Activated CD8-positive, alpha-beta memory T cell treated with anti-CD3 and anti-CD28 coated beads, Interleukin-2, amount 50 U/mL, for 48 hours (primary cell): ENCODE results near the gene GXYLT1.
"Not testable (repeated sequence)": the region's sequence is repeated elsewhere in the genome, so short reads cannot be mapped to it uniquely, and the experiment has no call there.

Experiments used
- DNase-seq: peaks from one replicate; pipeline ENCODE4 v3.0.0-alpha.2; 2020

The GXYLT1 gene

GRCh38 chr12:42144408-42145196, at the start of gene GXYLT1:
Gene GXYLT1 (minus strand): TSS chr12:42144874. CDS start chr12:42144646, 228 bp downstream.
- DNase-seq: peak; percentile 91

- no peak for DNase-seq
Observed at GRCh38 chr12:42192686-42193085, 48.0 kb upstream of the GXYLT1 start.

DNA sequence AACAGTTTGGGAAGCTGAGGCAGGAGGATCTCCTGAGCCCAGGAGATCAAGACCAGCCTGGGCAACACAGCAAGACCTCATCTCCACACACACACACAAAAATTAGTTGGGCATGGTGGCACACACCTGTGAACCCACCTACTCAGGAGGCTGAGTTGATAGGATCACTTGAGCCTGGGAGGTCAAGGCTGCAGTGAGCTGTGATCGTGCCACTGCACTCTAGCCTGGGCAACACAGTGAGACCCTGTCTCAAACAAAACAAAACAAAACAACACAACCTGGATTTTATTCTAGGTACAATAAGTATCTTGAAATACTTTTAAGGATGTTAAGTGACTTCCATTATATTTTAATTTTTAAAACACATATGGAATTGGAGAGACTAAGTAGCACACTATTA, 47.6 kb upstream of the GXYLT1 start:
- no peak for DNase-seq

DNA sequence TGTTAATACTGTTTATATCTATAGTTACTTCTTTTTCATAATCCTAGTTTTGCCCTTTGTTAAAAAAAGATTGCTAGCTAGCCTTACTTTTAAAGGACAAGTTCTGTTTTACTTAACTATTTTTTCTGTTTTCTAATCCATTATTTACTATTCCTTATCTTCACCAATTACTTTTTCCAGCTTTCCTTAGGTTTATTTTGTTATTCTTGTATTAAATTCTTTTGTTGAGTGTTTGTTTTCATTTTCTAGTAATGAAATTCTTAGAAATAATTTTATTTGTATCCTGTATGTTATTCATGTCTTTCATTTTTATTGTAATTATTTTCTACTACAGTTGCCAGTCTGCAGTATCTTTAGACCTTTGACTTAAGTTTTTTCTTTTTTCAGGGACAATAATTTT, 45.7 kb upstream of the GXYLT1 start:
- no peak for DNase-seq

DNA sequence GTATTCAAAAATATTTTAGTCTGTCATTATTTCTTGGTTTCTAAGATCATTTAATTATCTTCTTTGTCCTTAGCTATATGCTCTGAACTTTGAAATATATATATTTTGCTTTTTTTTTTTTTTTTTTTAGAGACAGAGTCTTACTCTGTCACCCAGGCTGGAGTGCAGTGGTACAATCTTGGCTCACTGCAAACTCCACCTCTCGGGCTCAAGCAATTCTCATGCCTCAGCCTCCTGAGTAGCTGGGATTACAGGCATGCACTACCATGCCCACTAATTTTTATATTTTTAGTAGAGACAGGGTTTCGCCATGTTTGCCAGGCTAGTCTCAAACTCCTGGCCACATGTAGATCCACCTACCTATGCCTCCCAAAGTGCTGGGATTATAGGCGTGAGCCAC, 43.6 kb upstream of the GXYLT1 start:
- not testable (repeated sequence) for DNase-seq

DNA sequence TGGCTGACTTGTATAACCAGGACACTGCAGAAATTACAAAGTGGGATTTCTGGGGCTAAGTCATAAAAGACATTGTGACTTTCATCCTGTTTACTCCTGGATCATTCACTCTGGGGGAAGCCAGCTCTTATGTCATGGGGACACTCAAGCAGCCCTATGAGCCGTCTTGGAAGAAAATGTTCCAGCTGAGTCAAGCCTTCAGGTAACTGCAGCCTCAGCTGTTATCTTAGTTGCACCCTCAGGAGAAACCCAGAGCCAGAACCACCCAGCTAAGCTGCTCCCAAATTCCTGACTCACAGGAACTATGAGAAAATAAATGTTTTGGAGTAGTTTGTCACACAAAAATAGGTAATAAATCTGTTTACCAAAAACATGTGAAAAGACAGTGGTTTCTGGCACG, 43.1 kb upstream of the GXYLT1 start:
- DNase-seq: no peak

DNA sequence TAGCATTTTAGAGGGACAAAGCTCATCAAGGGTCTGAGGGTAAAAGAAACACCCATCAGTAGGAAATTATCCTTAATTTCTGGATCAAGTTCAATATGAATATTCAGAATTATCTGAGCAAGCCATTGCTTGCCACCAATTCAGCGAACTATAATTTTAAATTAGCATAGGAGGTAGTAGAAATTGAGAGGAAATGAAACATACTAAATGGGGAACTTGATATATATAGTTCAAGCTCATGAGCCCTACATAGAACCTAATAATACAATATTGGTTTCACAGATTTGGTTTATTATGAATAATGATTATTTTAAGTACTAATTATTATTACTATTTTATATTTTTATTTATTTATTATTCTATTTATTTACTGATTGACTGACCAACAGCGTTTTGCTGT, 42.1 kb upstream of the GXYLT1 start:
- no peak for DNase-seq

- no peak for DNase-seq
Observed at GRCh38 chr12:42182394-42182793, 37.7 kb upstream of the GXYLT1 start.

DNA sequence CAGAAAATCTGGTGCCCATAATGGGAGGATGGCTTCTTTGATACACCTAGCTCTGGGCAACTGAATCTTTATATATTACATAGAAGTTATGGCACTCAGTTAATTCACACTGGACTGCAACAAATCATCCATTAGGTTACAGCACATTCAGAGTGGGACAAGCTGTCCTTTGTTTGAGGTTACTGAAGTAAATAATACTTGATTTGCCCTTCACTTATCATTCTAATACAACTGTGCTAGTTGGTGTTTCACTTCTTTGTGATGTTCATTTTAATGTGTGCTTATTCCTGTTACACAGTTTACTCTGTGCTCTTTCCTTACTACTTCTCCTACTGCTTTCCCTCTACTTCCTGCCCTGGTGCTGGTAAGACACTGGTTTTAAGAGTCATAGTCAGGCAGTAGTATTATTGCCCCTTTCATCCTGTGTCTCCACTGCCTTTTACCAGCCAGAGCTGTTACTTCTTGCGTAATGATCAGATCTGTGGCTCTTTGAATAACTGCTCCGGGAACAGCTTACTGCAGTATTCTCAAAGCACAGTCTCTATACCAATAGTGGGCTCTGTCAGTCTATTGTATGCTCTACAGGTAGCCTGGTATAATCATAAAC, 36.4 kb upstream of the GXYLT1 start:
- no peak for DNase-seq

GRCh38 chr12:42178101-42178500, 33.4 kb upstream of the GXYLT1 start:
- no peak for DNase-seq

DNA sequence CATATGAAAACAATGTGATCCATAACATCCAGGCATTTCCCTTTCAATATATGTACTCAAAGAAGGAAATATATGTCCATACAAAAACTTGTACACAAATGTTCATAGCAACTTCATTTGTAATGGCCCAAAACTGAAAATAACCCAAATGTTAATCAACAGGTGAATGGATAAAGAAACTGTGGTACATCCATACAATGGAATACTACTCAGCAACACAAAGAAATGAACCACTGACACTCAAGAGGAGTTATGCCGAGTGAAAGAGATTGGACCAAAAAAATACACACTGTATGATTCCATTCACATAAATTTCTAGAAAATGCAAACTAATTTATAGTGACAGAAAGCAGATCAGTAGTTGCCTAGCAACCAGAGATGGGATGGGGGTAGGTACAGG, 30.3 kb upstream of the GXYLT1 start:
- DNase-seq: no peak

DNA sequence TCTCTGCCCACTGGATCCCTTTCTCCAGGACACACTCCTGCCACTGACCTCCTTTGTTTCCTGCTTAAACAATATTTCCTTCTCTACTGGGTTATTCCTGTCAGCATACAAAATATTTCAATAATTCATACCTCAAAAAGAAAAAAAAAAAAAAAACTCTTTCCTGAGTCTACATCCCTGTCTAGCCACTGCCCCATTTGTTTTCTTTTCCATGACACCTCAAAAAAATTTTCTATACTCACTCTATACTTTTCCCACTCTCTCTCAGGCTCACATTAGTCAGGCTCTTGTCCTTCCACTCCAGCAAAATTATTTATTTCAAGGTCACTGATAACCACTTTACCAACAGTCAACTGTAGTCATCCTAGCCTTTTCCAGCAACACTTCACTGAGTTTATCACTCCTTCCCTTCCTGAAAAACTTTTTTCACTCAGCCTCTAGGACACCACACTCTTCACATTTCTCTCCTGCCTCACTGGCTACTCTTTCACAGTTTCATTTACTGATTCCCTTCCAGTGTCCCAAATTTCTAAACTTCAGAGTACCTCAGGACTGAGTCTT, 29.4 kb upstream of the GXYLT1 start:
- DNase-seq: no peak

- no peak for DNase-seq
Observed at GRCh38 chr12:42172441-42173210, 28.0 kb upstream of the GXYLT1 start.

- DNase-seq: no peak
Observed at GRCh38 chr12:42167711-42168110, 23.0 kb upstream of the GXYLT1 start.

DNA sequence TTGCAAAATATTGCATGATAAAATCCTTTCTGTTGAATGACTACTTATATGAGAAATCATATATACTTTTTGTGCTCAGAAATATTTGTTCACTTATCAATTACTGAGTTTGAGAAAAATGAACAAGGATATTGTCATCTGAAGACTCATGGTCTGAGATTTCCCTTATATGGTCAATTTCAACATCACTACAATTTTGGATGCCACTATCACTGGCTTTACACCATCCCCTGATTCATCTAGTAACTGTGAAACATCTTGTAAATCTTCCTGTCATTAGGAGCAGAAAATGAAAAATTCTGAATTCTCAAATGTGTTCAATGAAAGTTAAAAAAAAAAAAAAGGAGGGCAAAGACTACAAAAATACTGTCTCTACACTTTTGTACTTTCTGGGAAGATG, 21.8 kb upstream of the GXYLT1 start:
- DNase-seq: no peak

GRCh38 chr12:42163913-42164312, 19.2 kb upstream of the GXYLT1 start:
- no peak for DNase-seq

GRCh38 chr12:42162965-42163364, 18.3 kb upstream of the GXYLT1 start:
- no peak for DNase-seq

GRCh38 chr12:42162193-42162592, 17.5 kb upstream of the GXYLT1 start:
- no peak for DNase-seq

- no peak for DNase-seq
Observed at GRCh38 chr12:42161529-42161928, 16.9 kb upstream of the GXYLT1 start.

GRCh38 chr12:42156232-42156631, 11.6 kb upstream of the GXYLT1 start:
- no peak for DNase-seq

DNA sequence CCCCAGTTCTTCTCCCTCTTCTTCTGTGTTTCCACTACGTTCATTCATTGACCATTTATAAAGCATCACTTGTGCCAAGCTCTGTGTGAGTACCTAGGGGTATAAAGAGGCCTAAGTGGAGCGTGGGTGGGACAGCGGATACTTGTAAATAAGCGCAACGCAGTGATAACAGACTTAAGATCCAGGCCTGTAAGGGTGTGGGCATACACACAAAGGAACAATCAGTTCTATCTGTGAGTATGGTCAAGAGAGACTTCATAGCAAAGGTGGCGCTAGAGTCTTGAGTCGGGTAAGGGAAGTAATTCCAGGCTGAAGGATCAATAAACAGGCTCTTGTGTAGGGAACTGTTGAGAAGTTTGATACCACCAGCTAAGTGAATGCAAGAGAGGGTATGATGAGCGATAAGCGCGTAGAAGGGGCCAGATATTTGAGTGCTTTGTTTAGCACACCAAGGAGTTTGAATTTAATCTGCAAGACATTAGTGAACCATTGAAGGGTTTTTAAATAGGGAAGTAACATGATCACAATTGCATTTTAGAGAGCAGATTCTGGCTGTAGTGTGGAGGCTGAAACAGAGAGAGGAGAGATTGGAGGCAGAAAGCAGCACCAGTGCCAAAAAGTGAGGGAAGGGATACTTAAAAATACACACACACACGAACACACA, 1.0 kb upstream of the GXYLT1 start:
- DNase-seq: no peak

GRCh38 chr12:42145197-42145549, 499 bp upstream of the GXYLT1 start:
- no peak for DNase-seq

DNA sequence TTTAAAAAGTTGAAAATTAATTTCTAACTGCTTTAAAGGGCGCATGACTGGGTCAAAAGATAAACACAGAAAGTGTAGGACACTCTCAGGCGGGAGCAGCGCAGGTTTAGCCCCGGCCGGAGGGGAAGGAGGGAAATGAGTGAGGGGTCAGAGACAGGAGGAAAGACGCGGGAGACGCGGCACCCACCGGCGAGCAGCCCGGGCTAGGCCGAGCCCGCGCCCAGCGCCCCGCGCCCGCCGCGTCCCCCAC, 591 bp downstream of the GXYLT1 start:
- no peak for DNase-seq
